OCI-LY3 (cell line): ENCODE results near the gene TRABD2A.

Experiments used
- H2AFZ ChIP-seq: fragments of 200-600, 300-600 bp; shearing (Covaris generic); 2 replicates; pipeline ENCODE4 v1.6.0; 2014; ENCODE audit warnings: antibody characterized with exemption, low read depth, low read length
- H3K27ac ChIP-seq: fragments of 200-600, 300-600 bp; sonication (generic); 2 replicates; pipeline ENCODE4 v1.5.1; 2014; ENCODE audit warnings: mild to moderate bottlenecking, low read length, moderate library complexity, mixed read lengths
- H3K27me3 ChIP-seq: fragments of 200-600, 300-600 bp; sonication (generic); 2 replicates; pipeline ENCODE4 v1.6.1; 2014; ENCODE audit warnings: low read depth, low read length, mixed read lengths
- H3K36me3 ChIP-seq: fragments of 200-600, 300-600 bp; sonication (generic); replicated peaks from 2 replicates; pipeline ENCODE3; 2014; ENCODE audit warnings: low read depth, low read length, mixed read lengths
- H3K4me1 ChIP-seq: fragments of 300-600, 200-600 bp; sonication (generic); 2 replicates; pipeline ENCODE4 v1.6.1; 2014; ENCODE audit warnings: low read length, mixed read lengths
- H3K4me2 ChIP-seq: fragments of 200-600, 300-600 bp; sonication (generic); 2 replicates; pipeline ENCODE4 v1.6.1; 2014; ENCODE audit warnings: low read length, mixed read lengths
- H3K4me3 ChIP-seq: fragments of 300-600, 200-600 bp; sonication (generic); 2 replicates; pipeline ENCODE4 v1.5.1; 2014; ENCODE audit warnings: antibody characterized with exemption, mild to moderate bottlenecking, low read length, moderate library complexity
- H3K79me2 ChIP-seq: fragments of 300-600, 200-600 bp; shearing (Covaris generic); 2 replicates; pipeline ENCODE4 v1.6.1; 2014; ENCODE audit warnings: mild to moderate bottlenecking, low read length, mixed read lengths
- H3K9ac ChIP-seq: fragments of 300-600, 200-600 bp; shearing (Covaris generic); 2 replicates; pipeline ENCODE4 v1.6.0; 2014; ENCODE audit warnings: mild to moderate bottlenecking, low read length, moderate library complexity
- H3K9me3 ChIP-seq: fragments of 200-600, 300-600 bp; shearing (Covaris generic); 2 replicates; pipeline ENCODE4 v1.6.1; 2014; ENCODE audit warnings: low read length, mixed read lengths; ENCODE audit not compliant: insufficient read depth
- H4K20me1 ChIP-seq: fragments of 200-600, 300-600 bp; sonication (generic); 2 replicates; pipeline ENCODE4 v1.6.1; 2016; ENCODE audit warnings: low read length, mixed read lengths; ENCODE audit not compliant: insufficient read depth
- CTCF ChIP-seq: fragments of 200-600, 300-600 bp; sonication (generic); IDR thresholded peaks from 2 replicates; pipeline ENCODE4 v1.5.1; 2014; ENCODE audit warnings: antibody characterized with exemption, low read length, low read depth
- EZH2phosphoT487 ChIP-seq: fragments of 200-600 bp; shearing (Covaris generic); IDR thresholded peaks from 2 replicates; pipeline ENCODE4 v1.6.1; 2018; ENCODE audit warnings: antibody characterized with exemption, mixed run types, low read depth

TRABD2A gene

GRCh38 chr2:84821806-84822205 is 59.1 kb downstream of the TRABD2A start:
- no peak overlapping the region for H3K9ac ChIP-seq
- peaks cover 2% of the 10 kb centered on the region for H3K36me3 ChIP-seq
- no peaks in the 10 kb centered on the region for H3K9me3 ChIP-seq
- no peak overlapping the region for H3K4me3 ChIP-seq
- H3K79me2 ChIP-seq = no peaks in the 10 kb centered on the region
- peaks cover 34% of the 10 kb centered on the region for H3K4me1 ChIP-seq
- H4K20me1 ChIP-seq = no peaks in the 10 kb centered on the region
- H3K4me2 ChIP-seq = no peak overlapping the region
- no peak overlapping the region for H2AFZ ChIP-seq
- TF ChIP-seq EZH2phosphoT487 (no peak), CTCF (no peak)
- no peaks in the 10 kb centered on the region for H3K27me3 ChIP-seq
- no peak overlapping the region for H3K27ac ChIP-seq

DNA sequence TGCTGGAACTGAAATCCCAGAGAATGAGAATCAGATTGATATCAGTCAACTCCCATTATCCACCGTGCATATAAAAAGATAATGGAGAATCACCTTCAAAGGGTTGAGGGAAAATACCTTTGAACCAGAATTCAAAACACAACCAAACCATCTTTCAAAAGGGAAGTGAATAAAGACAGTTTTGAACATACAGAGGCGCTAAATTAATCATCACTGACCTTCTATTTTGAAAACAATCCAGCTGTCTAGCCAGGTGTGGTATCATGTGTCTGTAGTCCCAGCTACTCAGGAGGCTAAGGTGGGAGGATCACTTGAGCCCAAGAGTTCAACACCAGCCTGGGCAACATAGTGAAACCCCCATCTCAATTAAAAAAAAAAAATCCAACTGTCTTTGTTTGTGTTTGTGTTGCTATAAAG is 63.6 kb downstream of the TRABD2A start:
- H3K4me1 ChIP-seq = peaks cover 57% of the 10 kb centered on the region
- H2AFZ ChIP-seq = no peak overlapping the region
- no peaks in the 10 kb centered on the region for H3K27me3 ChIP-seq
- H3K27ac ChIP-seq = peak overlapping the region; percentile 85
- no peaks in the 10 kb centered on the region for H4K20me1 ChIP-seq
- peak overlapping the region; percentile 46; the same call in 1 of the 2 replicates for H3K9ac ChIP-seq
- no peaks in the 10 kb centered on the region for H3K9me3 ChIP-seq
- TF ChIP-seq EZH2phosphoT487 = no peak
- no peak for TF ChIP-seq CTCF
- no peaks in the 10 kb centered on the region for H3K79me2 ChIP-seq
- peak overlapping the region; percentile 78 for H3K4me2 ChIP-seq
- peaks cover 2% of the 10 kb centered on the region for H3K36me3 ChIP-seq
- H3K4me3 ChIP-seq = peak overlapping the region; percentile 65

GRCh38 chr2:84816426-84817026 is 64.4 kb downstream of the TRABD2A start:
- Histone ChIP-seq H3K27ac (peak overlapping the region; percentile 85), H3K27me3 (no peaks in the 10 kb centered on the region), H3K4me2 (peak overlapping the region; percentile 78), H3K4me3 (peak overlapping the region; percentile 65), H4K20me1 (no peaks in the 10 kb centered on the region), H3K9me3 (no peaks in the 10 kb centered on the region), H2AFZ (no peak overlapping the region), H3K36me3 (peaks cover 2% of the 10 kb centered on the region), H3K79me2 (no peaks in the 10 kb centered on the region), H3K4me1 (peaks cover 57% of the 10 kb centered on the region), H3K9ac (peak overlapping the region; percentile 46; the same call in 1 of the 2 replicates)
- TF ChIP-seq CTCF = no peak
- TF ChIP-seq EZH2phosphoT487 = no peak

DNA sequence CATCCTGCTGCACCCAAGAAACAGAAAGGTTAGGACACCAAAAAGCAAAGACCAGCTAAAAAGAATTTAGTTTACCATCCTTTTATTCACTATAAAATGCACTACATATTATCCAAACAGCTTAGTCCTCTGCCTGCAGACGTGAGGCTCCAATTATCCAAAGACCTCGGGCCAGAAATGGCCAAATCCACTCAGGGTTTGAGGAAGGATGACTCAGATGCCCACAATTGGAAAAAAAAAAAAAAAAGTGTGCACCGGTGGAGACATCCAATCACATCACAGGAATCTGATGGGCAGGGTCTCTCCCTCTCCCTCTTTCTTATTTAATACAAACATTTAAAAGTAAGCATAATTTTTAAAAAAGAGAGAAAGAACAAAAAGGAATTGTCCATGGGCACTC is 65.7 kb downstream of the TRABD2A start:
- peaks cover 55% of the 10 kb centered on the region for H3K4me1 ChIP-seq
- TF ChIP-seq CTCF (no peak), EZH2phosphoT487 (no peak)
- H3K27me3 ChIP-seq = no peaks in the 10 kb centered on the region
- no peak overlapping the region for H3K4me3 ChIP-seq
- no peaks in the 10 kb centered on the region for H4K20me1 ChIP-seq
- no peak overlapping the region for H3K4me2 ChIP-seq
- H2AFZ ChIP-seq = no peak overlapping the region
- H3K36me3 ChIP-seq = peaks cover 2% of the 10 kb centered on the region
- H3K9ac ChIP-seq = no peak overlapping the region
- no peaks in the 10 kb centered on the region for H3K9me3 ChIP-seq
- no peaks in the 10 kb centered on the region for H3K79me2 ChIP-seq
- no peak overlapping the region for H3K27ac ChIP-seq
